HEK293T (cell line): ENCODE measurements around the gene TDRD9.
"Not testable (repeated sequence)": the region's sequence is repeated elsewhere in the genome, so short reads cannot be mapped to it uniquely, and the experiment has no call there.

Source experiments
- CTCF ChIA-PET: fragments of 350-600 bp; formaldehyde crosslinking; extraction: SDS; loops from one replicate; lab custom pipeline; 2021; ENCODE audit warnings: antibody characterized with exemption, inconsistent platforms; lab: Yijun Ruan, JAX
- POLR2A ChIA-PET: fragments of 350-600 bp; formaldehyde crosslinking; extraction: SDS; loops from one replicate; lab custom pipeline; 2020; ENCODE audit warnings: antibody characterized with exemption, inconsistent platforms; lab: Yijun Ruan, JAX
- DNase-seq: peaks from one replicate; pipeline ENCODE4 v3.0.0; 2012; ENCODE audit warnings: mixed read lengths; ENCODE audit errors: extremely low spot score
- ARNT ChIP-seq: fragments of 450-650 bp; IDR thresholded peaks from 2 replicates; pipeline ENCODE4 v1.6.1; 2017; ENCODE audit warnings: mild to moderate bottlenecking
- BHLHE40 ChIP-seq: fragments of 450-650 bp; IDR thresholded peaks from 2 replicates; pipeline ENCODE4 v1.6.1; 2016; ENCODE audit warnings: mild to moderate bottlenecking, moderate library complexity, borderline replicate concordance
- CTBP1 ChIP-seq: fragments of 450-650 bp; IDR thresholded peaks from 2 replicates; pipeline ENCODE4 v1.6.1; 2016; ENCODE audit warnings: borderline replicate concordance
- ELF4 ChIP-seq: fragments of 450-650 bp; IDR thresholded peaks from 2 replicates; pipeline ENCODE4 v1.6.1; 2017; ENCODE audit warnings: antibody characterized with exemption
- FOXA1 ChIP-seq: fragments of 450-650 bp; IDR thresholded peaks from 2 replicates; pipeline ENCODE4 v1.6.1; 2016; ENCODE audit warnings: mild to moderate bottlenecking
- FOXK2 ChIP-seq: fragments of 450-650 bp; IDR thresholded peaks from 2 replicates; pipeline ENCODE4 v1.6.1; 2016; ENCODE audit warnings: mild to moderate bottlenecking
- FOXM1 ChIP-seq: fragments of 450-650 bp; IDR thresholded peaks from 2 replicates; pipeline ENCODE4 v1.6.1; 2017; ENCODE audit warnings: mild to moderate bottlenecking, borderline replicate concordance
- HDGF ChIP-seq: fragments of 450-650 bp; IDR thresholded peaks from 2 replicates; pipeline ENCODE4 v1.6.1; 2017; ENCODE audit warnings: antibody characterized with exemption, borderline replicate concordance
- L3MBTL2 ChIP-seq: fragments of 450-650 bp; conservative IDR thresholded peaks from 2 replicates; pipeline ENCODE4 v1.6.1; 2016; ENCODE audit warnings: mild to moderate bottlenecking
- LEF1 ChIP-seq: fragments of 450-650 bp; IDR thresholded peaks from 2 replicates; pipeline ENCODE4 v1.6.1; 2017; ENCODE audit warnings: mild to moderate bottlenecking, borderline replicate concordance
- NFRKB ChIP-seq: fragments of 450-650 bp; IDR thresholded peaks from 2 replicates; pipeline ENCODE4 v1.6.1; 2016; ENCODE audit warnings: mild to moderate bottlenecking, moderate library complexity
- SP1 ChIP-seq: fragments of 450-650 bp; IDR thresholded peaks from 2 replicates; pipeline ENCODE4 v1.6.1; 2017
- SUZ12 ChIP-seq: fragments of 450-650 bp; IDR thresholded peaks from 2 replicates; pipeline ENCODE4 v1.6.1; 2016; ENCODE audit warnings: mild to moderate bottlenecking
- TARDBP ChIP-seq: fragments of 450-650 bp; IDR thresholded peaks from 2 replicates; pipeline ENCODE4 v1.6.1; 2016
- ZNF384 ChIP-seq: fragments of 450-650 bp; IDR thresholded peaks from 2 replicates; pipeline ENCODE4 v1.6.1; 2016
- TF ChIP-seq, protein P1 (sequence below): fragments of 450-650 bp; IDR thresholded peaks from 2 replicates; pipeline ENCODE4 v1.6.1; 2016

The TDRD9 gene

DNA sequence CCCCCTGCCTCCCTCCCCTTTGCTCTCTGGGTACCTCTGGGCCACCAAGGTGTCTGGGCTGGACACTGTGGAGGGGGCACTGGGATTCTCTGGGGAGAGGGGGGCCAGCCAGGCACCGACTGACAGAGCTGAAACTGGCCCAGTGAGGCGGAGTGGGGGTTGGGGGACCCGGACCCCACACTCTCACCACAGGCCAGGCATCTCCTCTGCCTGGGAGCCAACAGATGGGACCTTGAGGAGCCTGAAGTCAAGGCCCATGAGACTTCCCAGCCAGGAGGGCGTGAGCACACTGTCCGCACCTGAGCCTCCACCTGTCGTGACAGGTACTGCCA is 41.1 kb upstream of the TDRD9 start:
- TF ChIP-seq ELF4, result no peak
- TF ChIP-seq HDGF, result no peak
- no peak for TF ChIP-seq FOXA1
- no peak for TF ChIP-seq LEF1
- TF ChIP-seq ARNT, result no peak
- TF ChIP-seq FOXK2, result no peak
- no peak for TF ChIP-seq SP1
- no peak for TF ChIP-seq L3MBTL2
- no peak for TF ChIP-seq NFRKB
- TF ChIP-seq, protein P1, sequence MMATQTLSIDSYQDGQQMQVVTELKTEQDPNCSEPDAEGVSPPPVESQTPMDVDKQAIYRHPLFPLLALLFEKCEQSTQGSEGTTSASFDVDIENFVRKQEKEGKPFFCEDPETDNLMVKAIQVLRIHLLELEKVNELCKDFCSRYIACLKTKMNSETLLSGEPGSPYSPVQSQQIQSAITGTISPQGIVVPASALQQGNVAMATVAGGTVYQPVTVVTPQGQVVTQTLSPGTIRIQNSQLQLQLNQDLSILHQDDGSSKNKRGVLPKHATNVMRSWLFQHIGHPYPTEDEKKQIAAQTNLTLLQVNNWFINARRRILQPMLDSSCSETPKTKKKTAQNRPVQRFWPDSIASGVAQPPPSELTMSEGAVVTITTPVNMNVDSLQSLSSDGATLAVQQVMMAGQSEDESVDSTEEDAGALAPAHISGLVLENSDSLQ, result no peak
- no peak for TF ChIP-seq BHLHE40
- POLR2A ChIA-PET, result no interaction called here
- DNase-seq, result no peak
- CTCF ChIA-PET, result interaction anchor here (0.5 kb wide), 1 partner anchor 80 kb away, joined by 3 read pairs; no protein-coding TSS in a partner anchor

DNA sequence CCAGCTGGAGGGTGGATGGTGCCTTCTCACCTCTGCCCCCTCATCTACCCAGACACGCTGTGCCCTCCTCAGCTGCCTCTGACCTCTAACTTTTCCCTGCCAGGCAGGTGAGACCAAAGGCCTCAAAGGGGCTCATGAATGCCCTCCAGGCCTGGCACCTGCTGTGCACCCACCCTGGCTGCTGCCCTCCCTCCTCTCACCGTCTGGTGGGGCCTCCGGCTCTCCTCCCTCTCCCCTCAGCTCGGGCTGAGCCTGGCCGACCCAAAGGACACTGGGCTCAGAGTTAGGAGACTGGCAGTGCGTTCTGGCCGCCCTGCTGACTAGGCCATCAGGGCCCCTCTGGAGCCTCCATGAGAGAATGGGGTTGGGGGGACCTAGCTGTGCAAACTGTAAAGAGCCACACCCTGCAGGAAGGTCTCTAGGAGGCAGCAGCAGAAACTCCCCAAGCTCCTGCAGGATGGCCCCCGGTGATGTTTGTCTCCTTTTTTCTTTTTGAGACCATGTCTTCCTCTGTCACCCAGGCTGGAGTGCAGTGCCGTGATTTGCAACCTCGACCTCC is 40.6 kb upstream of the TDRD9 start:
- TF ChIP-seq, protein P1, result no peak
- TF ChIP-seq ARNT (no peak), LEF1 (no peak), TARDBP (no peak), FOXM1 (no peak), SUZ12 (no peak), FOXK2 (no peak), HDGF (no peak), ELF4 (no peak), NFRKB (no peak), ZNF384 (no peak), FOXA1 (no peak), CTBP1 (no peak), L3MBTL2 (no peak), BHLHE40 (no peak), SP1 (no peak)
- DNase-seq, result no peak
- ChIA-PET POLR2A (no interaction called here), CTCF (no interaction called here)

DNA sequence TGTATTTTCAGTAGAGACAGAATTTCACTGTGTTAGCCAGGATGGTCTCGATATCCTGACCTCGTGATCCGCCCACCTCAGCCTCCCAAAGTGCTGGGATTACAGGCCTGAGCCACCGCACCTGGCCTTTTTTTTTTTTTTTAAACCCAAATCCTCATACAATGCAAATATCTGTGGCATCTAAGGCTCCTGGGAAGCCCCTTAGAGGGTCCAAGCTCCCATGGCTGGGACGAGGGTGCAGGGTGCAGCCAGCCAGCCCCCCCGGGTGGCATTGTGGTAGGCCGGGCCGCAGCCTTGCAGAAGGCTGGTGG is 39.3 kb upstream of the TDRD9 start:
- POLR2A ChIA-PET, DNase-seq: not testable (repeated sequence)
- CTCF ChIA-PET, result interaction anchor here (1.3 kb wide), 1 partner anchor 12 kb away, joined by 10 read pairs; no protein-coding TSS in a partner anchor

DNA sequence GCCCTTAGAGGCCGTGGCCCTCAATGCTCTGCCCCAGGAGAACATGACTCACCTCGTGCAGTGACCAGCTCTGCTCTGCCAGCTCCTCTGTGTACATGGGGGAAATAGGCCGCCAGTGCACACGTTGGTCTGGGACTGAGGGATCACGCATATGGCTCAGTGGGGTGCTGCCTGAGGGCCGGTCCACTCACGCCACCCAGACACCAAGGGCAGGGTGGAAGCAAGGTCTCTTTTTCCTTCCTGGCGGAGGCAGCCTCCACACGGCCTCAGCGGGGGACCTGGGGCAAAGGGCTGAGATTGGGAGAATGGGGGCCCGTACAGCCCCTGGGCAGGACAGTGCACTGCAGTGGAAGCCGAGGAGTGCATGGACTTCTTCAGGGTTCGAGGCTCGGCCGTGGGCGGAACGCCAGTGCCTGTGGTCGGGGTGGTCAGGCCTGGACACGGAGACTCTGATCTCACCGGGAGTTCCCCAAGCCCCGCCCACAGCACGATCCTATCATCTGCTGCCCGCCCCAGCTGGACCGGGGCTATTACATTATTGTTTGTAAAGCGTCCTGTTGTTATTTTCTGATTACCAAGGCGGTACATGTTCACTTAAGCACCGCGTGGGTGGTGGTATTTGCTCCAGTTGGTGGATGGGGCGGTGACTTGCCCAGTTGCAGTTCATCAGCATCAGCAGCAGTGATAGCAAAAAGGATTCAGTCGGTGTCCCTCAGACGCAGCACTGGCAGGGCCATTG is 38.8 kb upstream of the TDRD9 start:
- POLR2A ChIA-PET, result no interaction called here
- no peak for DNase-seq
- TF ChIP-seq HDGF (no peak), LEF1 (no peak), FOXA1 (no peak), TARDBP (no peak), NFRKB (no peak), ELF4 (no peak), BHLHE40 (no peak), CTBP1 (no peak), SP1 (no peak), ZNF384 (no peak), L3MBTL2 (no peak)
- TF ChIP-seq, protein P1, result no peak
- CTCF ChIA-PET, result interaction anchor here (0.6 to 1.3 kb wide), 2 partner anchors 11 kb away, joined by 3 to 10 read pairs; no protein-coding TSS in a partner anchor

DNA sequence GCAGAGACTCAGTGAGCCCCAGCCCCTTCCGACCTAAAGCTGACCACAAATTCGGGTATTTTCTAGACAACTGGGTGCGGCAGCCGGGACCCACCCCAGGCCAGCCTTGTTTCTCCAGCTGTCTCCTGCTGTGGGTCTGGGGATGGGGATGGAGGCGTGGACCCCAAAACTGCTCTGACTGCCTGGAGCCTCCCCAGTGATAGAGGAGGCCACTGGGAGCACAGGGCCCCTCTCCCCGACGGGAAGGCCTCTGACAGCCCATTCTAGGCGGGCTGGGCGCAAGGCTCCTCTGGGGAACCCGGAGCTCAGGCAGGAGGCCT is 38.2 kb upstream of the TDRD9 start:
- no peak for TF ChIP-seq TARDBP
- no peak for TF ChIP-seq L3MBTL2
- TF ChIP-seq, protein P1, result no peak
- no peak for TF ChIP-seq SUZ12
- no peak for TF ChIP-seq BHLHE40
- TF ChIP-seq ZNF384, result no peak
- TF ChIP-seq HDGF, result no peak
- no peak for TF ChIP-seq ARNT
- TF ChIP-seq NFRKB, result no peak
- TF ChIP-seq CTBP1, result no peak
- no peak for TF ChIP-seq ELF4
- no peak for TF ChIP-seq FOXM1
- DNase-seq, result no peak
- ChIA-PET POLR2A (no interaction called here), CTCF (interaction anchor here (0.6 kb wide), 1 partner anchor 11 kb away, joined by 3 read pairs; no protein-coding TSS in a partner anchor)
